GM19324 (cell line): ENCODE results near the gene EXOC3L1.

Experiments
- ATAC-seq: cut with Tn5 transposase; IDR thresholded peaks from one replicate; pipeline ENCODE4 v1.9.1; 2021; ENCODE audit warnings: mild to moderate bottlenecking, moderate library complexity; ENCODE audit not compliant: unreplicated experiment, low FRiP score

EXOC3L1 gene

DNA sequence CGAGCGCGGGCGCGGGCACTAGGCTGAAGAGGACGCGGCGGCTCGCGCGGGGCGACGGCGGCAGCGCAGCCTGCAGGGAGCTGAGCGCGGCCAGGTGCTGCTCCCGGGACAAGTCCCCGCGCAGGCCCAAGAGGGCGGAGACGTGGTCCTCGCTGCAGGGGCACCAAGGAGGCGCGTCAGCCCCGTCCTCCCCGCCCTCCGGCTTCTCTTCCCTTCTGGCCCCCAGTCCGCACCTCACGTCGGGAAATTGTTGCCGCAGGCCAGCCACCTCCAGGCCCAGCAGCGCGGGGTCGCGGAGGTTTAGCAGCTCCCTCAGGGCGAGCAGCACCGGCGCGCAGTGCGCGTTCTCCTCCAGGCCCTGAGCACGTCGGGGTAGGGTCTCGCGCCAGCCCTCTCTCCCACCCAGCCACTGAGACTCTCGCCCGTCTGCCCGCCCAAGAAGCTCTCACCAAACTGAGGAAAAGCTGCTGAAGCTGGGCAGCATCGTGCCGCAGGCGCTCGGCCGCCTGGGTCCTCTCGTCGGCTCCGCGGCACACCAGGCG is 5.4 kb downstream of the EXOC3L1 start:
- no peak for ATAC-seq

DNA sequence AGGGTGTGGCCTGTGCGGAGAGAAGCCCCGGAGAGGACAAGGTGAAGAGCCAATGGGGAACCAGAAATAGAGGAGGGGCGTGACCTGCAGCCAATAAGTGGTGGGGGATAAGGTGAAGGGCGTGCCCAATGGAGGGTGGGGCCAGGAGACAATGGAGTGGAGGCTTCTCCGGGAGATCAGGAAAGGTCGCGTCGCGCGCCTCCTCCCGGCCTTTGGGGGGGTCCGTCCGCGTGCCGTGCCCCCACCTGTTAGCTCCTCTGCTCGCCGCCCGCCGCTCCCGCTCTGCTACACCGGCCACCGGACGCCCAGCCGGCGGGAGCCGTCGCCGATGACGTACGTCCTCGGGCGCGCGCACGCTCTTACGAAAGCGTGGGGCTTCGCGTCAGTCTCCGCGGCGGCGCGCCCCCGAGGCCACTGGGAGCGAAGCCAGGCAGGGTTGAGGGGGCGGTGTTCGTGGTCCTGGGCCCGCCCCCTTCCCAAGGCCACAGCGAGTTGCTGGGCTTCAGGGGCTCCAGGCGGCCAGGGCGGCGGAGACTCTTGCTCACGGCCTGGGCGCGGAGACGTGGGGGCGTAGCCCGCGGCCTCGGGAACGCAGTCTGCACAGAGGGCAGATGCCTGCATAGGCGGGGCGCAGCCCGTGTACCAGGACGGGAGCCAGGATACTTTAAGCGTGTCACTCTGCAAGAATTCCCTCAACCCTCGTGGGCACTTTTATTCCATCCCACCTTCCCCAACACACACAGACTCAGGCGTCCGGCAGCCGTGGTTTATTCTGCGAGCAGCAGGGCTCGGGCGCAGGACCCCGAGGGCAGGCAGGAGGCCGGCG is 6.1 kb downstream of the EXOC3L1 start, which contains the start of gene MATCAP1:
Gene MATCAP1 (minus strand): TSS at position 337 of the 826 bp plus-strand sequence. CDS start 3,353 bp downstream, outside the sequence.
- ATAC-seq: peak; percentile 92

DNA sequence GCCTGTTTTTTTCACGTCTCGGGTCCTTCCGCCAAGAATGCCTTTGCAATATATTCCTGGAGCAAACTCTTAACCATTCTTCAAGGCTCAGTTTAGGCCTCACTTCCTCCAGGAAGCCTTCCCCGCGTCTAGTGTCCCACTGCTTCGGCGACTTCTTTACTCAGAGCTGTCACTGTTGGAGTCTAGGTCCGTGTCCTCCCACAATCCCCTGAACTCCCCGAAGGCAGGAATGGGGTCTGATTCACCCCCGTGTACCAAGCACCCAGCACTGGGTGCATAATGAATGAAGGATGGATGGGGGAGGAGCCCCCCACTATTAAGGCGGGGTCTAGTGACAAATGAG is 6.7 kb downstream of the EXOC3L1 start:
- no peak for ATAC-seq

DNA sequence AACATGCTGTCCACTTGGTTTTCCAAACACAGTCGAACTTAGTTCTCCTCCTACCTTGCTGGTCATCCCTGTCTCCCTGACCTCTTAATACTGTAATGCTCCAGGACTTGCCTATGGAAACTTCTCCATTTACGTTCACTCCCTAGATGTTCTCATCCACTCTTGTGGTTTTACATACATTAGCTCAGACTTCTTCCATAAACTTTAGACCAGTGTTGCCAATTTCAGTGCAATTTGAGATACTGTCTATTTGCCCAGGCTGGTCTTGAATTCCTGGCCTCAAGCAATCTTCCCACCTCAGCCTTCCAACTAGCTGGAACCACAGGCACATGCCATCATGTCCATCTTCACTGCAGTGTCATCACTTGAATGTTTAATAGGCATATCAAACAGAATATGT is 7.6 kb downstream of the EXOC3L1 start:
- no peak for ATAC-seq

DNA sequence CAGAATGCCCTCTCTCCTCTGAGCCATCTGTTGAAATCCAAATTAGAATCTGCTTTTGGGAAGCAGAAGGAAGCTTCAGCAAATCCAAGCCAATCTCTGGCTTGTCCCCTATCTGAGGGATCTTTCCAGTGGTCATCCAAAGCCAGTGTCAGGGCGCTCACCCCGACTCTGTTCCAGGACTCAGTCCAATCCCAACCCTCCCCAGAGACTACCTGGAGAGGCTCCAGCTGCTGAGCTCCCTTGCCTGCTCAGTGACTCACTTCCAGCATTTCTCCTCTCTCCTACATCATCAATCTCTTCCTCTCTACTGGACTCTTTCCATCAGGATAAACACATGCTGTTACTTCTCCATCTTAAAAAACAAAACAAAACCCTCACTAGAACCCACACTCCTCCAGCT is 8.6 kb downstream of the EXOC3L1 start:
- no peak for ATAC-seq

DNA sequence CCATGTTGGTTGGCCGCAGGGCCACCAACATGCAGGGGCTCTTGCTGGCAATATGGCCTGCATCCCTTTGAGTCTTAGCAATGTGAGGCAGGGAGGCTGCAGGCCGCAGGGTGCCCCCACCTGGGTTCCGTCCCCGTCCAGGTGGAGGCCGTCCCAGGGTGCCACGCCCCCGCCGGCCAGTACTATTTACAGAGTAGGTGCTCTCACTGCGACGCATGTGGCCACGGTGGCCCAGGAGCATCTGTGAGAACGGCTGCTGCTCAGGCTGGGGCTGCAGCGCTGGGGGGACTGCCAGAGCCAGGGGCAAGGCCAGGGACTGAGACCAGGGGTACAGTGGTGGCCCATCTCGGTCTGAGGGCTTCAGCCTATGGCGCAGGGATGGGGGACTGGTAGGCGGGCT is 9.8 kb downstream of the EXOC3L1 start:
- ATAC-seq: no peak

DNA sequence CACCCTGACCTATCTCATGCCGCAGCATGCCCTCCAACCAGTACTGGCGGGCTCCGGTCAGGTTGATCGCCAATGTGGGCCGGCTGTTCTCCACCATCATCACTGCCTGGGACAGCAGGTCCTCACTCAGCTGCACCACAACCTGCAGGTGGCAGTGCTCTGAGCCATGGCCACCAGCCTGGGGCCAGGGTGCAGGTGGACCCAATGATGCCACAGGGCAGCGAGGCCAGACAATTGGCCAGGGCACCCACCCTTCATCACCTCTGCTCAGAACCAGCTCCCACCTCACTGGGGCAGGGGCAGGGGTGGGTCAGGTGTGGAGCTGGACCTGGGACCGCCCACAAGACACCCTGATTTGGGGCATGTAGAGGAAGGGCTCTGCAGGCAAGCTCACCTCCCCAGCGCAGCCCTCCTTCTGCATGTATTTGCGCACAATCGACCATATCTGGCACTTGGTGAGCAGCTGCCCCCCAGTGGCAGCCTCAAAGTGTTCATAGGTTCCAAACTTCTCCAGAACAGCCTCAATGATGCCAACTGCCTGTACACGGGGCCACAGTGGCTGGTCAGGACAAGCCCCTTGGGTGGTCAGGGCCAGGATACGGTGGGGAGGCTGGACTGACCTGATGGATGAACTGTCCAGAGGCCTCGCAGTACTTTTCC is 10.4 kb downstream of the EXOC3L1 start:
- no peak for ATAC-seq

DNA sequence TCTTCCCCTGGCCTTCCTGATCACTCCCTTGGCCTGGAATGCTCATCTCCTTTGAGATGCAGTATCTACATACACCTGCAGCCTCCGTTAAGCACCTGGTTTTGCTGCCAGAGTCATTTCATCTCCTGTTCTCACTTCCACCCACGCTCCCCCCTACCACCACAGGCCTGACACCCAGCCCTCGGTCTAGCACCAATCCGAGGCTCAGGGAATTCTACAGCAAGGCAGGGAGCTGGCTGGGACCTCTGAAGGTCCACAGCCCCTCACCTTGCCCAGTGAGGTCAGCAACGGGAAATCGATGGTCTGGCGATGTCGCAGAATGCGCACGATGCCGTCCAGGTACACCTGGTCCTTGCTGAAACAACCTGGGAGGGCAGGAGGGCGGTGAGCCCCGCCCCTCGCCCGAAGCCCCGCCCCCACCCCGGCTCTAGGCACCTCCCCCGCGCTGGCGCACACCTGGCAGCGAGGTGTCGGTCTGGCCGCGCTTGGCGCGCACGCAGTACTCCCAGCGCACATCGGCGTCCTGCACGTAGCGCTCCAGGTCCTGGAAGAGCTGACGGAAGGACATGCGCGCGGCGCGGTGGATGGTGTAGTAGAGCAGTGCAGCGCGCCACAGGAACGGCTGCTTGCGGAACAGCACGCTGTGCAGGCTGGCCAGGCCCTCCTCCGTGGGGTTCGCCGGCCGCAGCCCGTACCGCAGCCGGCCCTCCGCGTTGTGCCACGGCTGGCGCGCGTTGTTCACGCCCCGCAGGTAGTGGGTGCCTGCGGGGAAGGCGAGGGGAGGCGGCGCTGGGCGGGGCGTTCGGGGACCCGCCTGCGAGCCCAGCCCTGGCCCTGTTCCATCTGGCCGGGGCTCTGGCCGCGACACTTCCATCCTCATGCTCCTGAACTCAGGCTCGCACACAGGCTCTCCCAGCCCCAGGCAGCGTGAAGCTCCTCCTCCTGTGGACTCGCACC is 11.9 kb downstream of the EXOC3L1 start:
- no peak for ATAC-seq

DNA sequence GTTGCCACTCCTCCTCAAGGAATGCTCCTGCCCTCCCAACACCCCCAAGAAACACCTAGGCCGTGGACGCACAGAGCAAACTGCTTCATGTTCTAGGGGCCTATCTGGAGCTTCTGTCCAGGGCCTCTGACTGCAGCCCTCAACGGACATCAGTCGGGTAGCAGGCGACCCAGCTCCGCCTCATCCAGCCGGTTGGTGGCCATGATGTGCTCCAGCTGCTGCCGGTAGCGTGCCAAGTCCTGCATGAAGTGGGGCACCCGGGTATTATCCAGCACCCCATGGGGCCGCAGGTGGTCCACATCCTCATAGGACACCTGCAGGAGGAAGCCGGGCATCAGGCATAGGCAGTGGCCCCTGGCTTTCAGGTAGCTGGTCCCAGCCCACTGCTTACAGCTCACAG is 13.3 kb downstream of the EXOC3L1 start:
- ATAC-seq: no peak

DNA sequence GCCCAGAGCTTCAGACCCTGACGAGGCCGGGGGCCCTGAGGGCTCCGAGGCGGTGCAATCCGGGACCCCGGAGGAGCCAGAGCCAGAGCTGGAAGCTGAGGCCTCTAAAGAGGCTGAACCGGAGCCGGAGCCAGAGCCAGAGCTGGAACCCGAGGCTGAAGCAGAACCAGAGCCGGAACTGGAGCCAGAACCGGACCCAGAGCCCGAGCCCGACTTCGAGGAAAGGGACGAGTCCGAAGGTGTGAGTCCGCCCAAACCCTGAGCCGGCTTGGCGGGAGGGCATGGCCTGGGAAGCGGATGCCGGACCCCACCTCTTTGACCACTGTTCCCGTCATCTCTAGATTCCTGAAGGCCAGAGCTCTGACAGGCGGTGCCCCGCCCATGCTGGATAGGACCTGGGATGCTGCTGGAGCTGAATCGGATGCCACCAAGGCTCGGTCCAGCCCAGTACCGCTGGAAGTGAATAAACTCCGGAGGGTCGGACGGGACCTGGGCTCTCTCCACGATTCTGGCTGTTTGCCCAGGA is 15.2 kb downstream of the EXOC3L1 start:
- ATAC-seq: no peak

DNA sequence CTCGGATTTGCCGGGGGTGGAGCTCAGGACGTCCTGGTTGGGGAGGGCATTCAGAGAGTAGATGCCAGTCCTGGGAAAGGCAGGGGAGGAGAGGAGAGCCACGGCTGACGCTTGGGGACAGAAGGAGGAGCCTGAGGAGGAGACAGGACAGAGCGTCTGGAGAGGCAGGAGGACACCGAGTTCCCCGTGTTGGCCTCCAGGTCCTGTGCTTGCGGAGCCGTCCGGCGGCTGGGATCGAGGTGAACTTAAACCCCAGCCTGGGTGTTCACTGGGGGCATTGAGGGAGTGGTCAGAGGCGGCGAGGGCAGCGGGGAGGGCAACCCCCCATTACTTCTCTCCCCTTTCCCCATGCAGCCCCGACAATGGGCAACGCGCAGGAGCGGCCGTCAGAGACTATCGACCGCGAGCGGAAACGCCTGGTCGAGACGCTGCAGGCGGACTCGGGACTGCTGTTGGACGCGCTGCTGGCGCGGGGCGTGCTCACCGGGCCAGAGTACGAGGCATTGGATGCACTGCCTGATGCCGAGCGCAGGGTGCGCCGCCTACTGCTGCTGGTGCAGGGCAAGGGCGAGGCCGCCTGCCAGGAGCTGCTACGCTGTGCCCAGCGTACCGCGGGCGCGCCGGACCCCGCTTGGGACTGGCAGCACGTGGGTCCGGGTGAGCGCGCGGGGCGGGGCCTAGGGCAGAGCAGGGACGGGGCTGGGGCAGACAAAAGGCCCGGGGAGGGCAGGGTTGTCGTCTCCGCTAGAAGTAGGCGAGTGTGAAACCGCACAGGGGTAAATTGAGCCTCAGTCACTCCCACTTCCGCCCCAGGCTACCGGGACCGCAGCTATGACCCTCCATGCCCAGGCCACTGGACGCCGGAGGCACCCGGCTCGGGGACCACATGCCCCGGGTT is 15.9 kb downstream of the EXOC3L1 start:
- peak; percentile 37 for ATAC-seq

DNA sequence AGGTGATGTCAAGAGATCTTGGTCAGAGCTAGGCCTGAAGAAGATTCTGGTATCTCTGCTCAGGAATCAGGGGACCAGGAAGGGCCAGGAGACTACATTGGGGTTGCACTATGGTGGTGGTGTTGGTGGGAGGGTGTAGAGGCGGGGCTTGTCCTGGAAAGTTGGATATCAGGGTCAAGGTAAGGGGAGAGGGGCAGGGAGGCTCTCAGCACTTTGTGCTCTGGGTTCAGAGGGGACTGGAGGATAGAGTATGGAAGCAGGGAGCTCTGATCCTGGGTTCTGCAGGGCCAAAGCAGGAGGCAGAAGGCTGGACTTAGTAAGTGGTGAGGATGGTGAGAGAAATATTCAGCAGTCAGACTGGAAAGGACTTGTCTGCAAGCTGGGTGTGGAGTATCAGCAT is 16.6 kb downstream of the EXOC3L1 start:
- ATAC-seq: no peak

DNA sequence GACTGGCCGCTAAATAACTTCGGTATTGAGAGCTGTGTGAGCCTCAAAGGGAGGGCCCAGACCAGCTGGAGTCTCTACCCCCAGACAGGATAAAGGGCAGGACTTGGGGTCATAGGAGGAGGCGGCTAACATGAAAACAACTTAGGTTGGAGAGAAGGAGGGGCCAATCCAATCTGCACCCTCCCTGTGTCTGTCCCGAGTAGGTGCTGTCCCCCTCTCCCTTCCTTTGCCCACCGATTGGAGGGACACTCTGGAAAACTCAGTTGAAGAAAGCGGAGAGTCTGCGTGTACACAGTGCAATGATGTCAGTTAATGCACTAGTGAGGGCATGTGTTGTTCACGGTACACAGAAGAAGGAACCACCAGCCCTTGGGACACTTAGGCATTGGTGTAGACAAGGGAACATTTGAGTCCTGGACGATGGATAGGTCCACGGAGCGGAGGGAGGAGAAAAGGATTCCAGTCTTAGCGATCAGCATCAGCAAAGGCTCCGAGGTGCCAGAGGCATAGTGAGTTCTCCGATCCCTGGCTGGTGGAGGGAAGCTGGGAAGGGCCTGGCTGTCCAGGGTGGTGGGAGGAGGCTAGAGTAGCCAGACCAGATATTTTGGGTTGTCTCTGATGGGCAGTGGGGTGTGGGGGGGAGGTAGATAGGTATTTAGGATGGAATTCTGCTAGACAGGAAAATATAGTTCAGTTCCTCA is 18.8 kb downstream of the EXOC3L1 start:
- no peak for ATAC-seq

DNA sequence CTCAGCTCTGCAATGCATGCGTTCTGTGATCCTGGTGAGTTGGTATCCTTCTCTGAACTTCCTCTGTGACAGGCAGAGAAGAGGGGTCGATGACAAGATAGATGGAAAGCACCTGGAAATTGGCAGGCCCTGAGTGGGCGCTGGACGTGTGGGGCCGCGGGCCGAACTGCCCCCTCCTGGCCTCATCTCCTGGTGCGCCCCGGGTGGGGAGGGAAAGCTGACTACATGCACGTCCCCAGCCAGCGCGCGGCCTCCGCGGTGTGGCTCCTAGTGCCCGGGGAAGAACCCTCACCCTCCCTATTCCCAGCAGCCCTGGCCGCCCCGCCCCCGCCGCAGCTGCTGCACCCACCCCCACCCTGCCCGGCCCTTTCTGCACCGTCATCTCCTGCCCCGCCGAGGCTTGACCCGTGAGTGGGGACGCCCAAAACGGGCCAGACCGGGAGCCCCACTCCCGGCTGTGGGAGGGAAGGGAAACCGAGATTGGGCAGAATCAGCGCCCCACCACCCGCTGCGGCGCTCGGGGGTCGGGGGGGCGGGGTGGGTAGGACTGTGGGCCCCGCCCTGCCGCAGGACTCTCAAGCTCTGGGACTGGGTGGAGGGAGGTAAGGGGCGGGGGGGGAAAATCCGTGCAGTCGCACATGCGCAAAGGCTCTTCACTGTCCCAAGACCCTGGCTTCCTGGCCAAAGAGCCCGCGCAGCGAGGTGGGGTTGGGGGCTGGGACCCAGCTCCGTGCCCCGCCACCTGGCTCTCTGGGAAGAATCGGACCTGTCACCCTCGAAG is 19.6 kb downstream of the EXOC3L1 start, which contains the start of gene NOL3:
Gene NOL3 (plus strand): TSS at position 371 of the 781 bp plus-strand sequence.
- ATAC-seq: peak; percentile 29

DNA sequence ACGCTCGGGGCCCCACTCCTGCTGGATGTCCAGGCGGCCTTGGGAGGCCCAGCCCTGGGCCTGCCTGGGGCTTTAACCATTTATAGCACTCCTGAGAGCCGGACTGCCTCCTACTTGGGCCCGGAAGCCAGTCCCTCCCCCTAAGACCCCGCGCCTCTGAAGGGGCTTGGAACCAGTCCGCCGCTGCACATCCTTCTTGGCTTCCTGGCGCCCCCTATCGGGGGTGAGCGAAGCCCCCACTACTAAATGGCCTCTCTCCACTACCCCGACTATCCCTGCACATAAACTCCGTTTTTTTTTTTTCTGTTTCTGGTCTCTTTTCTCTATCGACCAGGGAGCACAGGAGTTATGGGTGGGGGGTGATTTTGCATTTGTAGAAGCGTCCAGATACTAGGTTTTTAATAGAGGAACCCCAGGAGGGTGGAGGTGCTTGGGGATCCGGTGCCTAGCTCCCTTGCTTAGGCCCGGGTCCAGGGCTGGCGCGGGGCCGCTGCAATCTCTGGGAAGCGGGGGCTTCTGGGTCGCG is 20.2 kb downstream of the EXOC3L1 start:
- no peak for ATAC-seq

DNA sequence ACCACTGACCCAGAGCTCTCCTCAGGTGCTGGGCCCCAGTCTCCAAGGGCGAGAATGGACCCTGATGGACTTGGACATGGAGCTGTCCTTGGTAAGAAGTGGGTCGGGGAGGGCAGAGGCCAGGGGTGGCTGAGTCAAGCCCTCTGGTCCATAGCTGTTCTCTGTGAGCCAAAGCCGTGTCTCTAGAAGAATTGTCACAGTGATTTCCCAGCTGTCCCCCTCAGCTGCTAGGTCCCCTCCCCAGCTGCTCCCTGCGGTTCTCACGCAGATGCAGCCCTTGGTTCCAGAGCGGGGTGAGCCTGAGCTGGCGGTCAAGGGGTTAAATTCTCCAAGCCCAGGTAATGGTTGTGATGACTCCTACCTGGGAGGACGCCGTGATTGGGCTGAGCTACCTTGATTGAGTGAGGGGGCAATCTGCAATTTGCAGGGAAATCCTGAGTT is 20.9 kb downstream of the EXOC3L1 start:
- ATAC-seq: no peak

DNA sequence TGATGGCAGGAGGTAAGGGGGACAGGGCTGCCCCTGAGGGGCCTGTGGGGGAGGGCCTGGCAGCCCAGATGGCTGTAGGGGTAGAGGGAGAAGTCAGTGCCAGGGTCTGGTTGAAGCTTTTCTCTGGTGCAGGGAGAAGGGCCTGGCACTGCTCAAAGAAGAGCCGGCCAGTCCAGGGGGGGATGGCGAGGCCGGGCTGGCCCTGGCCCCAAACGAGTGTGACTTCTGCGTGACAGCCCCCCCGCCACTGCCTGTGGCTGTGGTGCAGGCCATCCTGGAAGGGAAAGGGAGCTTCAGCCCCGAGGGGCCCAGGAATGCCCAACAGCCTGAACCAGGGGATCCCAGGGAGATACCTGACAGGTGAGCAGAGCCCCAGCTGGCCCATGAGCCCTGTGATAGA is 22.3 kb downstream of the EXOC3L1 start:
- no peak for ATAC-seq
